Midbrain (tissue), 1 donor: ENCODE data around the gene SPOCK1.

Experiments used
- DNase-seq: peaks from one replicate; lab custom pipeline; 2025; lab: John Stamatoyannopoulos, UW

Gene SPOCK1

DNA sequence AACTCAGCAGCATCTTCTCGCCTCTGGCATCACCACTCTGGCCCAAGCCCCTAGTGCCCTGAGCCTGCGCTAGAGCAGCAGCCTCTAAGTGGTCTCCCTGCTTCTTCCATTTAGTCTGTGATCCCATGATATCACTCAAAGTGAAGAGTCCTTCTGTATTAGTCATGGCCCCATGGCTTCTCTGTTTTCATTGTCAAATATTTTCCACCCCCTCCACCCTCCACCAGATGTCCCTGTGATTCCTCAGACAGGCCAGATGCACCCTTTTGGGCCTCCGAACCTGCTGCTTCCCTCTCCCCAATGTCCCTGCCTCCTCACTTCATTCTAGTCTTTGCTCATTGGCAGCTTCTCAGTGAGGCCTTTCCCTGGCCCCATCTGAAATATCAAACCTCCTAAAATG lies 299.2 kb downstream of the SPOCK1 start:
- no peak for DNase-seq

DNA sequence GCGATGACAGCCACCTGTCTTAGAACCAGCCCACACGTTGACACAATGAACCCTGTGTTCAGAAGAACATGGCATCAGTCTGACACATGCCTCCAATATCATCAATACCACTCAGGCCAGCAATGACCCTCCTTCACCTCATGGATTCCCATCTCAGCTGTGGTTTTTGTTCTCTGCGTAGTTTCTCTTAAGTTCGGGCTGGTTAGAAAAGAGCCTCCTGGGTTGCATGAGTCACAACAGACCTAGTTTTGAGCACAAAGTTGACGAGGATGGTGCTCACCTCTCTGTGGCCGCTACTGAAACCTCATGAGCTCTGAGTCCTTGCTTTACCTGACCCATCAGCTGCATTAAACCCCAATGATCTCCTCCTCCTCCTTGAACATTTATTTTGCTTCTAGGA lies 299.9 kb downstream of the SPOCK1 start:
- DNase-seq: no peak

DNA sequence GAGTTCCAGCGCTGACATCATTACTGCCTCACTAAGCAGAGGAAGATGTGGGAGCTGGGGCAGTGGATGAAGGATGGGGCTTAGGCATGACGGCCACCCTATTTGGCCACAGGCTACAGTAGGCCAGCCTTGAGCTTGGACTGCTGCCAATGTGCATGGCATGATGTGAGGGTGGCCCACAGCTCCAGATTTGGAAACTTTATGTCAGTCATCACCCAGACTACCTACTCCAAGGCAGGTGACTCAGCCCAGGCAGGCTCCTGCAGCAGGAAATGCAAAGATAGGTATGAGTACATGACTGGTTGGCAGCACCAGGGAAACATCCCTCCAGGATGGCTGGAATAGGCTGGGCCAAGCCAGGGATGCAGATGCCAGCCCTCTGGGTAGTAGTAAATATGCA lies 303.6 kb downstream of the SPOCK1 start:
- DNase-seq: no peak

DNA sequence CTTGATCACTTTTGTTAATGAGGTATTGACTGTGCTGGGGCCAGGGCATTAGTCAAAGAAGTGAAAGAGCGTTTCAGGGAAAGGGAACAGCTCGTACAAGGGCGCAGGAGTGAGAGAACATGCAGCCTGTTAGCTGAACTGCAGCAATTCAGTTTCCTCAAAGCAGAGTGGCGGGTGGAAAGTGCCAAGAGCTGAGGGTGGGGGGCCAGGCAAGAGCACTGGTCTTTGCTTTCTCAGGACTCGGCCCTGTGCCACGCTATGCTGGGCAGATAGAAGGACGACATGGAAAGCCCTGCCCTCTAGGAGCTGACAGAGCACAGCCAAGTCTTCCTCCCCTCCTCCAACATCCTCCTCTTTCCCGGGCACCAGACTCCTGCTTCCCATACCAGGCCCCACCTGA lies 304.8 kb downstream of the SPOCK1 start:
- no peak for DNase-seq

DNA sequence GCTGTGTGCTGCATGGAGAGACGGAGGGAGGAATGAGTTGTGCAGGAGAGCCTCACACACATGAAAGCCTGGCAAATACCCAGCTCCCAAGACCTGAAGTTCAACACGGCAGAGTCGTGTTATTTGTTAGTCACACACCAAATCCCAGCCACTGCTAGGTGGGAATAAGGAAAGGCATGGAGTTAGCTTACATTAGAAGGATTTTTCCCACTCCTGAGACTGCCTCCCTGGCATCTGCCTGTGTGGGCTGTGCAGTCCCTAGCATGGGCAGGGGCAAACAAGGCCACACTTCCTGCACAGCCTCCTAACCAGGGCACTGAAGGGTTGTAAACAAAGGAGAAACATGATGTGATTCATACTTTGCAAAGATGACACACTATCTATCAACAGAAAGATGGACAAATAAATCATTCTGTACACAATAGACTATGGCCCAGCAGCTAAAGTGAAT lies 306.8 kb downstream of the SPOCK1 start:
- DNase-seq: no peak

DNA sequence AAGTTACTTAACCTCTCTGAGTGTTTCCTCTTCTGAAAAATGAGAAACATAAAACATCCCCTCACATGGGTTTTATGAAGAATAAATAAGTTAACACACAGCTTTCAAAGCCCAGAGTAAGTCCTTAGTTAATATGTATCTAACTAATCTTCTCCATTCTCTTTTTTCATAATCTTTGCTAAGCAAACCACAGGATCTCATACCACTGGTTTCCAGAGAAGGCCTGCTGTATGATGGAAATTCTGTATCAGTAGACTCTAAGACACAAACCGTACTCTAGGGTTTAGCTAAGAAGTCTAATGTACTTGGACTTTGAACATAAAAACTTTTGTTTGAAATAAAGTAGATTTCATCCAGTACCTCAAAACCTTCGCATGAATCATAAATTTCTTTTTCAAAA lies 307.9 kb downstream of the SPOCK1 start:
- DNase-seq: no peak

DNA sequence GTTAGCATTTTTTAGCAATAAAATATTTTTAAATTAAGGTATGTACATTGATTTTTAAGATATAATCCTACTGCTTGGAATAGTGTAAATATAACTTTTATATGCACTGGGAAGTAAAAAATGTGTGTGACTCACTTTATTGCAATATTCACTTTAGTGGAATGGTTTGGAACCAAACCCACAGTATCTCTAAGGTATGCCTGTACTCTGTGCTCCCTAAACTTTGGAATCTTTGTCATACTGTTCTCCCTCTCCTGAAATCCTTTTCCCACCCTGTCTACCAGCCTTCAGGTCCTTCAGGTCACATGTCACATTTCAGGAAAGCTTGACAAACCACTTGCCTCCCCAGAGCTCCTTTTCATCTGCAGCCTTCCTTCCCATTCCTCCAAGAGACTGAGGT lies 308.7 kb downstream of the SPOCK1 start:
- no peak for DNase-seq

DNA sequence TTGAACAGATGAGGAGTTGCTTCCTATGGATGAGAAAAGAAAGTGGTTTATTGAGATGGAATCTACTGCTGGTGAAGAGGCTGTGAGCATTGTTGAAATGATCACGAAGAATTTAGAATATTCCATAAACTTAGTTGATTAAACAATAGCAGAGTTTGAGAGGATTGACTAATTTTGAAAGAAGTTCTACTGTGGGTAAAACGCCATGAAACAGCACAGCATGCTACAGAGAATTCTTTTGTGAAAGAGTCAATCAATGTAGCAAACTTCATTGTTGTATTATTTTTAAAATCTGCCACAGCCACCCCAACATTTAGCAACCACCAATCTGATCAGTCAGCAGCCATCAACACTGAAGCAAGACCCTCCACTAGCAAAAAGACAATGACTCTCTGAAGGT lies 309.1 kb downstream of the SPOCK1 start:
- no peak for DNase-seq

DNA sequence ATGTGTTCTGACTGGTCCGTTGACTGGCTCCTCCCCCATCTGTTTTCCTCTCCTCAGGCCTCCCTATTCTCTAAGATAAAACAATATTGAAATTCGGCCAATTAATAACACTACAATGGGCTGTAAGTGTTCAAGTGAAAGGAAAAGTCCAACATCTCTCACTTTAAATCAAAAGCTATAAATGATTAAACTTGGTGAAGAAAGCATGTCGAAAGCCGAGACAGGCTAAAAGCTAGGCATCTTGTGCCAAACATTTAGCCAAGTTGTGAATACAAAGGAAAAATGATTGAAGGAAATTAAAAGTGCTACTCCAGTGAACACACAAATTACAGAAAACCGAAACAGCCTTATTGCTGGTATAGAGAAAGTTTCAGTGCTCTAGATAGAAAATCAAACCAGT lies 310.6 kb downstream of the SPOCK1 start:
- no peak for DNase-seq

DNA sequence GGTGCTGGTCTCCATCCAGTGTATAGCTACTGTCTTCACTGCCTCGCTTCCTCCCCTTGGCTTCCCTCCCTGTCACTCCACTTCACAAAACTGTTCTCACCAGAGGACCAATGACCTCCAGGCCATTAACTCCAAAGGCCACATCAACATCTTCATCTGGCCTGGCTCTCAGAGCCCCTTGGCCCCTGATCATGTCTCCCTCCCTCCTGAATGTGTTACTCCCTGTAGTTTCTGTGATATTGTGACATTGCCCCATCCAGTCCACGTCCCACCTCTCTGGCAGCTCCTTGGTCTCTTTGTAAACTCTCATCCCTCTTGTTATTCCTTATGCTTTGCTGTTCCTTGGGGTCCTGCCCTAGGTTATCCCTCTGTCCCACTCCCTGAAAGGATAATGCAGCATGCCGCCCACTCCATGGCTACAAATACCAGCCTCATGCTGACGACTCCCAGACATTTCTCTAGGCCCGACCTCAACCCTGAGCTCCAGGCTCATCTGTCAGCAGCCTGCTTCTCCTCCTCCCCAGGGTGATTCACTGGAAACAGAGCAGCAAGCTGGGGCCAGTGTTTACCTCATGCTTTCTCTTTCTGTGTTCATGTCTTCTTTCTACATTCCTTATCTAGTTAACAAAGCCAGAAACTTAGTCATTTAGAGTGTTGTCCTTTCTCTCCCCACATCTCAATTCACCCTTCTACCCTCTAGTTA lies 312.2 kb downstream of the SPOCK1 start:
- no peak for DNase-seq

DNA sequence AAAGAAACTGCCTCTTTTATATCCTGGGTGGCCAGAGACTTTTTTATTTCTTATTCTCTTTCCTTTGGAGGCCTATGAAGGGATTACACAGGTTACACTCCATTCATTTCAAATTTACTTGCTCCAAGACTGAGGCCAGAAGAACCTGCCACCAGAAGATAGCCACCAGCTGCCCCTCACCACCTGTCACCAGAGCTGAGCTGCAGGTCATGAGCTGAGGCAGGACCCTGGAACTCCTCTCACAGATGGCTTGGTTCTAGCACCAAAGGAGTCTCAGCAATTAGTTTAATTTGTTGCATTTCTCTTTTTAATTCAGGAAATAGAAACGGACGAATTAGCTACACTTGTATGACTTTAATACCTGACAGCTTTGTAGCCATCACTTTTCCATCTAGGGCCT lies 313.9 kb downstream of the SPOCK1 start:
- no peak for DNase-seq

DNA sequence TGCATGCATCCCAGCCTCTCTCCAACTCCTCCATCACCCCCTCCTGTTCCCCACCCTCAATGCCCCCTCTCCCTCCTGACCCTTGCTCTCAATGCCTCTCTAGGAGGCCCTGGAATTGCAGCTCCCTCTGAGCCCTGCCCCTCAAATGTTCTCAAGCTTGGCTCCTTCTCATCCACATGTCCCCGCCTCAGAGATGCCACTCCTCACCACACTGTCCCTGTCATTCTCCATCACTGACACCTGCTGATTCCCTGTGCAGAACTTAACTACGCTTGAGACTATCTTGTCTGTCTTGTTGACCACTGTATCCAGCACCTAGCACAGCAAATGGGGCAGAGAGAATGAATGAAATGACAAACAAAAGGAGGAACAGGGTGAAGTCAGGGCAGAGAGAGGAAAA lies 314.4 kb downstream of the SPOCK1 start:
- no peak for DNase-seq

DNA sequence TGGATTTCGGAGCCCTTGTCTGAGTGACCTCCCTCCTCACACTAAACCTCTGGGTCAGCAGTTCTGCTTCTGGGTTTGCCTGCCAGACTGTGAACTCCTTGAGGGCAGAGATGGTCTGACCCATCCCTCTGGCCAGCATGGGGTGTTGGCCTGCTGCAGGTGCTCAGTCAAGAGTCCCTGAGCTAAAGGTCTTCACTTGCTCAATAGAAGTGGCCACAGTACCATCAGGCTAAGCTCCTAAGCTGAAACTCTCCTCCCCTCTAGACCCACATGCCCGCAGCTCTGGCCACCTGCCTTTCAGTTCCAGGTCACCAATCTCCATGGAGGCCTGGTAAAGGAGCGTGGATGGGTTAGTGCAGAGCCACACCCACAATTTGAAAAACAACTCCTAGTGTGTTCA lies 316.6 kb downstream of the SPOCK1 start:
- no peak for DNase-seq

DNA sequence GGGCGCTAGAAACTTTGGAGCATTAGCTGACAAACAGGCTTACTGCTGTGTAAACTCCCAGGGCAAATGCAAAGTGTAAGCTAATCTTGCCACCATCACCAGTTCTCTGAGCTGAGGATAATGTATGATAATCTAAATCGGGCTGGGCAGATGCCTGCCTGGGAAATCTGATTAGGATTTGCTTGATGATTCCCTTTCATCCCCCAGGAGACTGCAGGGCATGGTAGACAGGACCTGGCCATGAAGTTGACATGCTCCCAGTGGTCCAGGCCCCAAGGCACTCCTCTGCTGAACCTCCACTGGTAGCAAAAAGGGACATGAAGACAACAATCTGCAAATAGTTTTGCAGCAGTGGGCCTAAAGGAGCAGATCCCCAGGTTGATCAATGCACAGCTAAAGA lies 317.5 kb downstream of the SPOCK1 start:
- no peak for DNase-seq

DNA sequence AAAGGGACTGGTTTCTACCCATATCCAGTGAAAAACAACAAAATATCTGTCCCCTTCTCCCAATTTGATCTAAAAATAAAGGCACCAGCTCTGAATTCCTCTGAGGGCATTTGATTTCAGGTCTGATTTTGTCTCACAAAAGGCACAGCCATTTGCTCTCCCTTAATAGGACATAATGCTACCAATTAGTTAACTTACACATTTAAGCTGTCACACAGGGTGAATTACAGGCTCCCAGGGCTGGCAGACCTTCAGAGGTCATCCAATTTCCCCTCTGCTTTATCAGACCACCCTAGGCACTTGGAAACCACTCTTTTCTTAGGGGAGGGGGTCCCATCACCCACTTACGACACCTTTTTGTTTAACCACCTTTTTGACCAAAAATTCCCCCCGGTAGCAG lies 319.9 kb downstream of the SPOCK1 start:
- no peak for DNase-seq

DNA sequence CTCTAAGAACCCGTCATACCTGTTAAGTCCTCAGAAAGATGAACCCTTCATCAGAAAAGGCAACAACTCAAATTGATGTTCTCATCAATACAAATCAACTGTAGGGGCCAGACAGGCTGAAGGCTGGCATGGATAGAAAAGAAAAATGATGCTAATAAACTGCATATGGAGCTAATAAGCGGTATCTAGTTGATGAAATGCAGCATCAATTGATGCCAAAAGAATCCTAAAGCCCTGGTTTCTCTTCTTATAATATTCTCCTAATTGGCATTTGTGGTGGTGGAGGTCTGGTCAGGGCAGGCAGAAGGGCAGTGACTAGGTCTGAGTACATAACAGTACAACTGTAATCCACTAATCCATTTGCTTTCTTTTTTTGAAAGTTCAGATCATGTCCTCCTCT lies 322.5 kb downstream of the SPOCK1 start:
- DNase-seq: no peak

DNA sequence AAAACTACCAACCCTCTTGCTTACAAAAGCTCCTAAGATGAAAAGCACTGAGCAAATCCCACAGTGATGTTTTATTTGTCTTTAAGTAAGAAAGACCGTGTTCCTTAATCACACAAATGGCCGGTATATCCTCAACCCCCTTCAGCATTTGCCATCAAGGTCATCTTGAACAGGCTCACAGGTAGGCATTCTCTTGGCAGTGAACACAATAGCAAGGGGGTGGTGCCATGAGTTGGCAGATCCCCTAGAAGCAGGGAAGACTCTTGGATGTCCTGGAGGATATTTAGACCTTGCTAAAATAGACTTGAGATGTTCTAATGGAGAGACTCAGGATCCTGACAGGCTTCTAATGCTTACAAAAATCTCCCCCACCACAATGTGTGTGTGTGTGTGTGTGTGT lies 323.0 kb downstream of the SPOCK1 start:
- no peak for DNase-seq

DNA sequence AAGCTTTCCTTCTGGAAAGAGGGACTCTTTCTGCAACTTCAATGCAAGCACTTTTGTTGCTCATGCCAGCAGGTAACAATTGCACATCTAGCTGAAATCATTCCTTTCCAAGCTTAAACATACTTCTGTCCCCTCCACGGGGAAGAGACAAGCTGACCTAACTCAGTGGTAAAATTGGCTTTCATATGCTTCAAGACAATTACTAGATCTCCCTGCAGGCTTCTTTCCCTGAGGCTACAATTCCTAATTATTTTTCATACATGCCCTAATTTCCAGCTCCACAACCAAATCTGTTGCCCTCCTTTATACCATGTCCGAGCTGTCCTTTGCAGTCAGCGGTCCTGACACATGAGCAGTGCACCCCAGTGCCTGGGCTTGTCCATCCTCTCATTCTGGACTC lies 324.9 kb downstream of the SPOCK1 start:
- no peak for DNase-seq

DNA sequence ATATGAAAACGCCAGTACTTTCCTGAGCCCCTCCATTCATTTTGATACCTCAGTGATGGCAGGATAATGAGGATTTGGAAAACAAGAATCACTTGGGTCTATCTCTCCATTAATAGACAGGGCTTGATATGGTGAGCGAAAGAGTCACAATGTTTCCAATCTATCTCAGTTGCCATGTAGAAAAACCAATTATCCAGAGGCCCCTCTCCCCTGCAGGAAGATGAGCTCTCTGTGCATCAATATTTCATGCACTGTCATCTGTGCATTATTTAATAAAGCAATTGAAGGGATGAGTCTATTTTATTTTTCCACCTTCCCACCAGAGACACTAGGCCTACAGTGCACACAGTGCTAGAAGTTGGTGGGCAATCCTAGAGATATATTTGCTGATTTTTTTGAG lies 326.9 kb downstream of the SPOCK1 start:
- no peak for DNase-seq

DNA sequence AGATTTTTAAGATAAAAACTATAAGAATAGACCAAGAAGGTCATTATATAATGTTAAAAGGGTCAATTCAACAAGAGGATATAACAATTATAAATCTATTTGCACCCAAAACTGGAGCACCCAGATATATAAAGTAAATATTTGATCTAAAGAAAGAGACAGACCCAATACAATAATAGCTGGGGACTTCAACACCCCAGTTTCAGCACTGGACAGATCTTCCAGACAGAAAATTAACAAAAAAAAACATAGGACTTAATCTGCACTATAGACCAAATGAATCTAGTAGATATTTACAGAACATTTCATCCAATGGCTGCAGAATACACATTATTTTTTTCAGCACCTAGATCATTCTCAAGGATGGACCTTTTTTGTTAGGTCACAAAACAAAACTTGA lies 331.9 kb downstream of the SPOCK1 start:
- no peak for DNase-seq

DNA sequence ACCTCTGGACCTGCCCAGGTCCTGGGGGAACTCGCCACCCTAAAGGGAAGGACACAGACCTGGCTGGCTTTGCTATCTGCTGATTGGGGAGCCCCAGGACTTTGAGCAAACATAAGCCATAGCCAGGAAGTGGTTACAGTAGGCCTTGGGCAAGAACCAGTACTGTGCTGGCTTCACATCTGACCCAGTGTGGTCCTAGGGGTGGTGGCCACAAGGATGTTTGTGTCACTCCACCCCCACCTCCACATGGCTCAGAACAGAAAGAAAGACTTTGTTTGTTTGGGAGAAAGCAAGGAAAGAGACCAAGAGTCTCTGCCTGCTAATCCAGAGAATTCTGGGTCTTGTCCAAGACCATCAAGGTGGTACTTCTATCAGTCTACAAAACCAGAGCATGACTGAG lies 334.2 kb downstream of the SPOCK1 start:
- DNase-seq: no peak

DNA sequence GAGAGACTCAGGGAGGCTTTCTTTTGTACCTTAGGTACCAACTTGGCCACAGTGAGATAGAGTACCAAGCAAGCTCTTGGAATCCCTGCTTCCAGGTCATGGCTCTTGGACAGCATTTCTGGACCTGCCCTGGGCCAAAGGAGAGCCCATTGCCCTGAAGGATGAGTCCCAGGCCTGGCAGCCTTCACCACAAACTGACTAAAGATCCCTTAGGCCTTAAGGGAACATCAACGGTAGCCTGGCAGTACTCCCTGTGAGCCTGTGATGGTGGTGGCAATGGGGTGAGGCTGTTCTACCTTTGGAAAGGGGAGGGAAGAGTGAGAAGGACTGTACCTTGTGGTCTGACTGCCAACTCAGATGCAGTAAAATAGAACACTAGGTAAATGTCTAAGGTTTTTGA lies 334.6 kb downstream of the SPOCK1 start:
- DNase-seq: no peak

DNA sequence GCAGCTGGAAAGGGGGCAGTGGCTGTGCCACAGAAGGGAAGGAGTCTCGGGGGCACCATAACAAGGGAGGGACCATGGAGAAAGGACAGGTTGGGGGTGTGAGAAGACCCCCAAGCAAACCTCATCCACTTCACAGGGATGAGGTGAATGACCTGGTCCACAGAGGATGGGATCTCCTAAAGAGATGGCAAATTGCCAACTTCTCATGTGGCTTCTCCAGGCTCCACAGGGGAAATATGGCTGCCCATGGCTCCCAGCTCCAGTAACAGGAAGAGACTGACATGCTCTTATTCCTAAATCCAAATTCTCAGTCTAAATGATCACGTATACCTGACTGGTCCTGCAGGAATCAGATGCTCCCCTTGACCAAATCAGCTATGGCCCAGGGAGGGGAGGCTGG lies 340.4 kb downstream of the SPOCK1 start:
- no peak for DNase-seq

DNA sequence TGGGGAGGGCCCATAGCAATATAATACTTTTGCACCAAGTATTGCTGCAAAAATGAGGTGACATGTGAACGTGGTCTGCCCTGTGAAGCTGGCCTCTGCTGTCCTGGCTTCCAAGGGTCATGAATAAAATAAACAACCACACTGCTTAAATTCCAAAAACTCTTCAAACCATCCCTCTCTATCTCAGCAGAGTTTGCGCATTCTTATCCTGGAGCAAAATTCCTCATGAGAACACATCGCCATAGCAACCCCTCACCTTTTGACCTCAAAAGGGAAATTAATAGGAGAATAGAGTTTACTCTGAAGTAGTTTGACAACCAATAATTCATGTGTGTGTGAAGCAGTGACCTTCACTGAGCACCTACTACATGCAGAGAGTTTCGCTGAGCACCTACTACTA lies 342.9 kb downstream of the SPOCK1 start:
- DNase-seq: no peak
